PC-3 (cell line): ENCODE results near the gene VPS37B.

Experiments used
- CTCF ChIP-seq: fragments of 300-600 bp; sonication (generic); conservative IDR thresholded peaks from 2 replicates; pipeline ENCODE4 v1.5.1; 2017; ENCODE audit warnings: antibody characterized with exemption, low read depth, mild to moderate bottlenecking, low read length
- EZH2 ChIP-seq: fragments of 300-600 bp; sonication (generic); IDR thresholded peaks from one replicate; pipeline ENCODE4 v1.6.1; 2017; ENCODE audit warnings: antibody characterized with exemption, mild to moderate bottlenecking, low read length; ENCODE audit not compliant: unreplicated experiment
- EZH2phosphoT487 ChIP-seq: fragments of 300-600 bp; sonication (generic); IDR thresholded peaks from 2 replicates; pipeline ENCODE4 v1.6.1; 2018; ENCODE audit warnings: mild to moderate bottlenecking, antibody characterized with exemption, low read length, borderline replicate concordance

GRCh38 chr12:122840580-122841513 lies 55.1 kb downstream of the VPS37B start:
- no peak for TF ChIP-seq CTCF
- no peak for TF ChIP-seq EZH2phosphoT487
- TF ChIP-seq EZH2, result no peak
